Measurements from ENCODE around the gene ITPR1. TPM values are rescaled to one million over a fixed set of nuclear protein-coding genes. Genes with fewer than 3 reads are reported as not detected.

Gene ITPR1
- polyA plus RNA-seq, 2 of the 4 experiments (the other 2 are of a cell fraction): 2.8 to 9.6 TPM

GRCh38 chr3:4685673-4686345 lies 192.7 kb downstream of the ITPR1 start:
- H3K4me2 ChIP-seq: no peak overlapping the region
- H3K4me1 ChIP-seq: no peaks in the 10 kb centered on the region
- no peak for FAIRE-seq
- 66% methylated on average over 10 of the region's 10 CpGs for WGBS (ENCODE audit: missing lambda C conversion rate)
- ATAC-seq: no peak
- H3K27ac ChIP-seq: no peak overlapping the region
- ChIA-PET CTCF (interaction anchor here (1.2 to 1.6 kb wide), 4 partner anchors 26 to 293 kb away, joined by 3 to 5 read pairs (median 4); partner anchors contain the start of gene BHLHE40), POLR2A (no interaction called here)
- no peak for TF ChIP-seq E2F6 (IDR thresholded peaks at IDR 0.05; ENCODE audit: borderline replicate concordance, low read depth)
- no peak for TF ChIP-seq ESRRA (IDR thresholded peaks at IDR 0.05; ENCODE audit: borderline replicate concordance, low read length)
- no peak for TF ChIP-seq HEYL (CRISPR knock-in tag; IDR thresholded peaks at IDR 0.05)
- no peak for TF ChIP-seq PHF8 (IDR thresholded peaks at IDR 0.05; ENCODE audit: borderline replicate concordance, low read depth)
- no peak for TF ChIP-seq USF2 (IDR thresholded peaks at IDR 0.05)
- TF ChIP-seq FOSL2 (IDR thresholded peaks at IDR 0.05): no peak
- TF ChIP-seq FOSL2 (CRISPR knock-in tag; IDR thresholded peaks at IDR 0.05): no peak
- no peak for TF ChIP-seq ZNF302 (CRISPR knock-in tag; IDR thresholded peaks at IDR 0.05)
- no peak for TF ChIP-seq EHF (CRISPR knock-in tag; IDR thresholded peaks at IDR 0.05)
- TF ChIP-seq NPAS2 (CRISPR knock-in tag; IDR thresholded peaks at IDR 0.05; ENCODE audit: borderline replicate concordance): no peak
- no peak for TF ChIP-seq POLR2A (IDR thresholded peaks at IDR 0.05; ENCODE audit: low read length)
- TF ChIP-seq CTCF (IDR thresholded peaks at IDR 0.05): no peak
- no peak for TF ChIP-seq KDM5A (IDR thresholded peaks at IDR 0.05)
- no peak for TF ChIP-seq MAX (IDR thresholded peaks at IDR 0.05)
- no peak for TF ChIP-seq EP300 (IDR thresholded peaks at IDR 0.05)
- TF ChIP-seq HDAC2 (IDR thresholded peaks at IDR 0.05): no peak
- TF ChIP-seq RARB (CRISPR knock-in tag; IDR thresholded peaks at IDR 0.05): no peak
- TF ChIP-seq ATOH8 (CRISPR knock-in tag; IDR thresholded peaks at IDR 0.05; ENCODE audit: low read depth): no peak
- no peak for TF ChIP-seq JUNB (IDR thresholded peaks at IDR 0.05)
- no peak for TF ChIP-seq KDM1A (IDR thresholded peaks at IDR 0.05; ENCODE audit: low read depth)
- no peak for TF ChIP-seq CHD2 (IDR thresholded peaks at IDR 0.05; ENCODE audit: low read length, partially characterized antibody)
- H3K4me3 ChIP-seq: no peak overlapping the region
- no peak for DNase-seq (ENCODE audit: low read depth in 1 of 2, low spot score in 1 of 2)
- H3K9me3 ChIP-seq: peaks cover 13% of the 10 kb centered on the region; the same call in 2 of the 3 replicates

- POLR2A ChIA-PET: no interaction called here
Measured at GRCh38 chr3:4686619-4687018, 193.5 kb downstream of the ITPR1 start.

More at GRCh38 chr3:4686619-4687018, 193.5 kb downstream of the ITPR1 start:
- H3K4me3 ChIP-seq: no peak overlapping the region
- WGBS (ENCODE audit: missing lambda C conversion rate): 75% methylated on average over 4 of the region's 4 CpGs
- ATAC-seq (no peak), FAIRE-seq (no peak), DNase-seq (ENCODE audit: low read depth in 1 of 2, low spot score in 1 of 2) (no peak)
- no peak overlapping the region for H3K4me2 ChIP-seq
- TF ChIP-seq NPAS2 (CRISPR knock-in tag; IDR thresholded peaks at IDR 0.05; ENCODE audit: borderline replicate concordance): no peak
- no peak for TF ChIP-seq CHD4 (IDR thresholded peaks at IDR 0.05; ENCODE audit: borderline replicate concordance)
- TF ChIP-seq ZSCAN20 (CRISPR knock-in tag; IDR thresholded peaks at IDR 0.05): no peak
- TF ChIP-seq ZNF302 (CRISPR knock-in tag; IDR thresholded peaks at IDR 0.05): no peak
- TF ChIP-seq JUNB (IDR thresholded peaks at IDR 0.05): no peak
- no peak for TF ChIP-seq POLR2AphosphoS2 (conservative IDR thresholded peaks at IDR 0.05; ENCODE audit: low read length)
- TF ChIP-seq ATOH8 (CRISPR knock-in tag; IDR thresholded peaks at IDR 0.05; ENCODE audit: low read depth): no peak
- no peak for TF ChIP-seq SREBF2 (IDR thresholded peaks at IDR 0.05)
- TF ChIP-seq KDM5A (IDR thresholded peaks at IDR 0.05): no peak
- no peak for TF ChIP-seq CBX8 (IDR thresholded peaks at IDR 0.05)
- no peak for TF ChIP-seq EHMT2 (IDR thresholded peaks at IDR 0.05; ENCODE audit: low read depth)
- TF ChIP-seq HOXB13 (CRISPR knock-in tag; IDR thresholded peaks at IDR 0.05; ENCODE audit: low read depth): no peak
- no peak for TF ChIP-seq SMC3 (IDR thresholded peaks at IDR 0.05)
- no peak for TF ChIP-seq RARB (CRISPR knock-in tag; IDR thresholded peaks at IDR 0.05)
- no peak for TF ChIP-seq KDM1A (IDR thresholded peaks at IDR 0.05; ENCODE audit: low read depth)
- no peak overlapping the region for H3K27ac ChIP-seq
- CTCF ChIA-PET: interaction anchor here (1.2 to 1.6 kb wide), 4 partner anchors 25 to 293 kb away, joined by 3 to 5 read pairs (median 4); partner anchors contain the start of gene BHLHE40
- H3K4me1 ChIP-seq: no peaks in the 10 kb centered on the region
- peaks cover 15% of the 10 kb centered on the region; the same call in 2 of the 3 replicates for H3K9me3 ChIP-seq
